Adrenal gland (tissue), 19 donors: ENCODE data around the gene DGKQ. TPM values are rescaled to one million over a fixed set of nuclear protein-coding genes. Genes with fewer than 3 reads are reported as not detected.

Source experiments
- DNase-seq, 7 donors: peaks; one replicate each; pipeline ENCODE4 v3.0.0-alpha.2; 2019 to 2020
- H3K27ac ChIP-seq, 5 donors: fragments of 200-600 bp; sonication (generic) in 4 of 5; 1 replicate in 3 of 5; 2 replicates in 2 of 5; pipeline versions ENCODE4 v1.5.1 to v1.8.0; 2016 to 2020; ENCODE audit warnings: mild to moderate bottlenecking in 1 of 5
- H3K27me3 ChIP-seq: fragments of 200-600 bp; 2 replicates; pipeline ENCODE4 v1.8.0; 2021
- H3K36me3 ChIP-seq, 2 donors: fragments of 200-600 bp; replicated peaks in 1 of 2; 1 replicate in 1 of 2; 2 replicates in 1 of 2; pipeline versions ENCODE4 v1.5.1 to v1.8.0; 2018 to 2022
- H3K4me1 ChIP-seq, 2 donors: fragments of 200-600 bp; replicated peaks in 1 of 2; 1 replicate in 1 of 2; 2 replicates in 1 of 2; pipeline versions ENCODE4 v1.5.1 to v1.8.0; 2018 to 2021
- H3K4me3 ChIP-seq, 4 donors: fragments of 200-600 bp; sonication (generic) in 3 of 4; one replicate each; pipeline ENCODE4 v1.5.1; 2016 to 2018
- H3K9me3 ChIP-seq, 3 donors: fragments of 200-600 bp; sonication (generic) in 1 of 3; replicated peaks in 1 of 3; 1 replicate in 2 of 3; 2 replicates in 1 of 3; pipeline versions ENCODE4 v1.5.1 to v1.8.0; 2016 to 2021
- POLR2A ChIP-seq, 2 donors: fragments of 450-650 bp; IDR thresholded peaks; one replicate each; pipeline ENCODE4 v1.6.1; 2017; ENCODE audit warnings: antibody characterized with exemption in 2 of 2, mild to moderate bottlenecking in 2 of 2, moderate library complexity in 1 of 2
- WGBS, 4 donors: extraction: QIAGEN DNeasy Blood & Tissue Kit in 2 of 4; methylation state at CpG; one replicate each; pipeline versions ENCODE4 v1.1.5 to v1.1.7; 2013 to 2017; 5-methylcytosine and 5-hydroxymethylcytosine counted together
- intact Hi-C, 2 donors: fragments of 100-400 bp; cut with DNase I; formaldehyde crosslinking; loops; one replicate each; pipeline versions ENCODE4 v1.14.1 to v1.15.0; 2022 to 2023
- long read RNA-seq, 10 donors: library from polyadenylated mRNA in 3 of 10; unstranded in 2 of 10; stranded (forward) in 1 of 10; transcript quantifications; one replicate each; pipeline ENCODE4 v2.0.0 and lab custom pipeline, GENCODE V29; 2021 to 2026
- polyA plus RNA-seq, 3 donors: library from polyadenylated mRNA; stranded (reverse); fragments of 200-250 nt in 2 of 3; fragments of 350-450 nt in 1 of 3; fragmentation: Illumina TruSeq in 1 of 3; extraction: RNeasy Lipid Tissue Mini Kit (QIAGEN cat#74804) in 1 of 3; gene quantifications; one replicate each; pipeline ENCODE4 v1.2.3, GENCODE V29; 2013 to 2014
- total RNA-seq, 9 donors: library from RNA; depleted of rRNA in 4 of 9; stranded (reverse); fragments of >200 nt in 4 of 9; fragments of 120-200 nt in 1 of 9; fragmentation: NEBNext Ultra II Directional in 1 of 9; extraction: Animal tissue kit (Norgen Biotek cat#: 25700) in 1 of 9; gene quantifications; one replicate each; pipeline versions ENCODE4 v1.1.0 to v1.2.4, GENCODE V29; 2013 to 2023
- TF ChIP-seq, protein P1 (sequence below), 6 experiments: fragments of 450-650 bp in 4 of 6; fragments of 200-600 bp in 2 of 6; sonication (generic) in 1 of 6; IDR thresholded peaks; 1 replicate in 5 of 6; 2 replicates in 1 of 6; pipeline versions ENCODE4 v1.5.1 to v1.8.0; 2016 to 2021; ENCODE audit warnings: antibody characterized with exemption in 6 of 6, mild to moderate bottlenecking in 2 of 6, moderate library complexity in 1 of 6
- donor health status: healthy with polysubstance abuse.
- donor health status: Bipolar disorder and iron deficiency.
- donor health status: DM: yes; HTN: yes; CAD: no.
- donor health status: DM: no; HTN: no; CAD: no.
- donor health status: DM: no; HTN: no; CAD: no.
- donor health status: DM: yes; HTN: yes; CAD: no.

DGKQ gene, protein sequence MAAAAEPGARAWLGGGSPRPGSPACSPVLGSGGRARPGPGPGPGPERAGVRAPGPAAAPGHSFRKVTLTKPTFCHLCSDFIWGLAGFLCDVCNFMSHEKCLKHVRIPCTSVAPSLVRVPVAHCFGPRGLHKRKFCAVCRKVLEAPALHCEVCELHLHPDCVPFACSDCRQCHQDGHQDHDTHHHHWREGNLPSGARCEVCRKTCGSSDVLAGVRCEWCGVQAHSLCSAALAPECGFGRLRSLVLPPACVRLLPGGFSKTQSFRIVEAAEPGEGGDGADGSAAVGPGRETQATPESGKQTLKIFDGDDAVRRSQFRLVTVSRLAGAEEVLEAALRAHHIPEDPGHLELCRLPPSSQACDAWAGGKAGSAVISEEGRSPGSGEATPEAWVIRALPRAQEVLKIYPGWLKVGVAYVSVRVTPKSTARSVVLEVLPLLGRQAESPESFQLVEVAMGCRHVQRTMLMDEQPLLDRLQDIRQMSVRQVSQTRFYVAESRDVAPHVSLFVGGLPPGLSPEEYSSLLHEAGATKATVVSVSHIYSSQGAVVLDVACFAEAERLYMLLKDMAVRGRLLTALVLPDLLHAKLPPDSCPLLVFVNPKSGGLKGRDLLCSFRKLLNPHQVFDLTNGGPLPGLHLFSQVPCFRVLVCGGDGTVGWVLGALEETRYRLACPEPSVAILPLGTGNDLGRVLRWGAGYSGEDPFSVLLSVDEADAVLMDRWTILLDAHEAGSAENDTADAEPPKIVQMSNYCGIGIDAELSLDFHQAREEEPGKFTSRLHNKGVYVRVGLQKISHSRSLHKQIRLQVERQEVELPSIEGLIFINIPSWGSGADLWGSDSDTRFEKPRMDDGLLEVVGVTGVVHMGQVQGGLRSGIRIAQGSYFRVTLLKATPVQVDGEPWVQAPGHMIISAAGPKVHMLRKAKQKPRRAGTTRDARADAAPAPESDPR
- total RNA-seq (10 to 100 TPM in 6 of 9 donors, 1 to 10 TPM in 3; 3.0 to 16.5 (median 13.2) TPM), polyA plus RNA-seq (10 to 100 TPM in 2 of 3 donors, under 1 TPM in 1; 0.55 to 13.8 (median 11.8) TPM)
- long read RNA-seq, donor 1, full-length matches to known transcripts, result 1 of 1 reads
- long read RNA-seq, donor 1, partial matches to known transcripts, result 0 of 1 reads
- long read RNA-seq, donor 1, other reads (novel, unspliced or antisense), result 0 of 1 reads
- long read RNA-seq, donor 2, full-length matches to known transcripts, result 2 of 2 reads
- long read RNA-seq, donor 2, partial matches to known transcripts, result 0 of 2 reads
- long read RNA-seq, donor 2, other reads (novel, unspliced or antisense), result 0 of 2 reads
- long read RNA-seq, donor 3, result 0 reads
- long read RNA-seq, donor 4, result 0 reads
- long read RNA-seq, donor 5, full-length matches to known transcripts, result 47 of 67 reads
- long read RNA-seq, donor 5, partial matches to known transcripts, result 7 of 67 reads
- long read RNA-seq, donor 5, other reads (novel, unspliced or antisense), result 13 of 67 reads
- long read RNA-seq, donor 6, partial matches to known transcripts, result 1 of 3 reads
- long read RNA-seq, donor 6, other reads (novel, unspliced or antisense), result 2 of 3 reads
- long read RNA-seq, donor 7, result 0 reads
- long read RNA-seq, donor 8, full-length matches to known transcripts, result 1 of 1 reads
- long read RNA-seq, donor 8, partial matches to known transcripts, result 0 of 1 reads
- long read RNA-seq, donor 8, other reads (novel, unspliced or antisense), result 0 of 1 reads
- long read RNA-seq, donor 9, partial matches to known transcripts, result 9 of 9 reads
- long read RNA-seq, donor 9, other reads (novel, unspliced or antisense), result 0 of 9 reads
- long read RNA-seq, donor 10, result 0 reads

- intact Hi-C loops, result no loop called here
- H3K27ac ChIP-seq, result peak within 1 kb of the TSS in 1 of 5 donors; percentile 55
- no peaks in the 10 kb centered on the region for H3K27me3 ChIP-seq
- peak in 1 of 2 donors; percentile 23 for TF ChIP-seq POLR2A (IDR thresholded peaks at IDR 0.05)
- TF ChIP-seq, protein P1, sequence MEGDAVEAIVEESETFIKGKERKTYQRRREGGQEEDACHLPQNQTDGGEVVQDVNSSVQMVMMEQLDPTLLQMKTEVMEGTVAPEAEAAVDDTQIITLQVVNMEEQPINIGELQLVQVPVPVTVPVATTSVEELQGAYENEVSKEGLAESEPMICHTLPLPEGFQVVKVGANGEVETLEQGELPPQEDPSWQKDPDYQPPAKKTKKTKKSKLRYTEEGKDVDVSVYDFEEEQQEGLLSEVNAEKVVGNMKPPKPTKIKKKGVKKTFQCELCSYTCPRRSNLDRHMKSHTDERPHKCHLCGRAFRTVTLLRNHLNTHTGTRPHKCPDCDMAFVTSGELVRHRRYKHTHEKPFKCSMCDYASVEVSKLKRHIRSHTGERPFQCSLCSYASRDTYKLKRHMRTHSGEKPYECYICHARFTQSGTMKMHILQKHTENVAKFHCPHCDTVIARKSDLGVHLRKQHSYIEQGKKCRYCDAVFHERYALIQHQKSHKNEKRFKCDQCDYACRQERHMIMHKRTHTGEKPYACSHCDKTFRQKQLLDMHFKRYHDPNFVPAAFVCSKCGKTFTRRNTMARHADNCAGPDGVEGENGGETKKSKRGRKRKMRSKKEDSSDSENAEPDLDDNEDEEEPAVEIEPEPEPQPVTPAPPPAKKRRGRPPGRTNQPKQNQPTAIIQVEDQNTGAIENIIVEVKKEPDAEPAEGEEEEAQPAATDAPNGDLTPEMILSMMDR (IDR thresholded peaks at IDR 0.05), result no peak
- peaks cover 13 to 22% of the 10 kb centered on the region in 2 donors for H3K4me1 ChIP-seq
- H3K36me3 ChIP-seq, result no peaks in the 10 kb centered on the region
- DNase-seq, result peak; percentile 85 to 92 (median 91)
- no peaks in the 10 kb centered on the region for H3K9me3 ChIP-seq
- H3K4me3 ChIP-seq, result peak within 1 kb of the TSS; percentile 48 to 91 (median 66)
- 23 to 52% (median 29%) methylated on average over 16 to 123 of the region's 123 CpGs for WGBS, 4 donors
These were observed at the start of gene DGKQ for GRCh38 chr4:973431-974397. DGKQ (minus strand) TSS chr4:973569; CDS start chr4:973482, 87 bp downstream.

GRCh38 chr4:1022739-1023066, 49.3 kb upstream of the DGKQ start:
- DNase-seq, result no peak
- no peak for TF ChIP-seq POLR2A (IDR thresholded peaks at IDR 0.05)
- TF ChIP-seq, protein P1 (IDR thresholded peaks at IDR 0.05), result no peak
- Histone ChIP-seq H3K4me3 (no peak overlapping the region), H3K27ac (no peak overlapping the region), H3K4me1 (no peaks in the 10 kb centered on the region), H3K9me3 (no peaks in the 10 kb centered on the region), H3K27me3 (no peaks in the 10 kb centered on the region), H3K36me3 (peaks cover 0 to 13% of the 10 kb centered on the region in 2 donors)
- 82 to 93% (median 89%) methylated on average over 8 to 19 of the region's 19 CpGs for WGBS, 4 donors
- intact Hi-C loops, result no loop called here

- TF ChIP-seq, protein P1 (IDR thresholded peaks at IDR 0.05), result no peak
- no peak for TF ChIP-seq POLR2A (IDR thresholded peaks at IDR 0.05)
- Histone ChIP-seq H3K4me1 (no peaks in the 10 kb centered on the region), H3K9me3 (no peaks in the 10 kb centered on the region), H3K27me3 (no peaks in the 10 kb centered on the region), H3K27ac (no peak overlapping the region), H3K36me3 (peaks cover 0 to 13% of the 10 kb centered on the region in 2 donors), H3K4me3 (no peak overlapping the region)
- no peak for DNase-seq
- intact Hi-C loops, result no loop called here
- 92 to 96% (median 94%) methylated on average over 30 to 46 of the region's 46 CpGs for WGBS, 4 donors
These were observed 48.8 kb upstream of the DGKQ start for GRCh38 chr4:1022051-1022738.
